Activated CD4-positive, alpha-beta T cell treated with anti-CD3 and anti-CD28 coated beads, Interleukin-10, Interleukin-2, amounts not matched to agents 100 ng/mL and 50 ng/mL, durations not matched to agents 16 hours and 8 hours (primary cell): ENCODE results near the gene DGKH.
A peak's percentile ranks its signal among the peaks of the same experiment; 100 is the strongest.
"Not testable (repeated sequence)": the region's sequence is repeated elsewhere in the genome, so short reads cannot be mapped to it uniquely, and the experiment has no call there.

ENCODE experiments used
- DNase-seq: peaks from one replicate; pipeline ENCODE4 v3.0.0-alpha.2; 2020

Gene DGKH

GRCh38 chr13:42114912-42115311 lies 66.5 kb downstream of the DGKH start:
- no peak for DNase-seq

- DNase-seq, result no peak
Observed at GRCh38 chr13:42116225-42116624, 67.8 kb downstream of the DGKH start.

GRCh38 chr13:42119041-42119440 lies 70.6 kb downstream of the DGKH start:
- no peak for DNase-seq

GRCh38 chr13:42119875-42120274 lies 71.4 kb downstream of the DGKH start:
- DNase-seq, result no peak

- DNase-seq, result no peak
Observed at GRCh38 chr13:42123600-42123999, 75.2 kb downstream of the DGKH start.

GRCh38 chr13:42125046-42125445 lies 76.6 kb downstream of the DGKH start:
- no peak for DNase-seq

- no peak for DNase-seq
Observed at GRCh38 chr13:42127047-42127446, 78.6 kb downstream of the DGKH start.

GRCh38 chr13:42129033-42129432 lies 80.6 kb downstream of the DGKH start:
- DNase-seq, result no peak

GRCh38 chr13:42136518-42136917 lies 88.1 kb downstream of the DGKH start:
- DNase-seq, result no peak

- peak; percentile 42 for DNase-seq
Observed at GRCh38 chr13:42137856-42138537, 89.5 kb downstream of the DGKH start.

GRCh38 chr13:42140494-42140893 lies 92.0 kb downstream of the DGKH start:
- DNase-seq, result no peak

- DNase-seq, result not testable (repeated sequence)
Observed at GRCh38 chr13:42141052-42141451, 92.6 kb downstream of the DGKH start.

- no peak for DNase-seq
Observed at GRCh38 chr13:42146359-42146758, 97.9 kb downstream of the DGKH start.

GRCh38 chr13:42148538-42148937 lies 100.1 kb downstream of the DGKH start:
- DNase-seq, result no peak

- no peak for DNase-seq
Observed at GRCh38 chr13:42149136-42149535, 100.7 kb downstream of the DGKH start.

- DNase-seq, result peak; percentile 18
Observed at GRCh38 chr13:42151781-42152180, 103.3 kb downstream of the DGKH start.

GRCh38 chr13:42152495-42152894 lies 104.0 kb downstream of the DGKH start:
- no peak for DNase-seq

- no peak for DNase-seq
Observed at GRCh38 chr13:42153199-42154113, 105.0 kb downstream of the DGKH start.

GRCh38 chr13:42155251-42155650 lies 106.8 kb downstream of the DGKH start:
- DNase-seq, result no peak

GRCh38 chr13:42163338-42163737 lies 114.9 kb downstream of the DGKH start:
- DNase-seq, result not testable (repeated sequence)

GRCh38 chr13:42163910-42164309 lies 115.5 kb downstream of the DGKH start:
- not testable (repeated sequence) for DNase-seq

- no peak for DNase-seq
Observed at GRCh38 chr13:42164557-42165125, 116.2 kb downstream of the DGKH start.

- DNase-seq, result no peak
Observed at GRCh38 chr13:42168496-42168895, 120.0 kb downstream of the DGKH start.

GRCh38 chr13:42170029-42170428 lies 121.6 kb downstream of the DGKH start:
- DNase-seq, result no peak
